ENCODE data around the gene IKZF1. TPM values are rescaled to one million over a fixed set of nuclear protein-coding genes. Genes with fewer than 3 reads are reported as not detected.

IKZF1 gene
- total RNA-seq, 1 experiment from 2014 or later = 0.57 TPM

DNA sequence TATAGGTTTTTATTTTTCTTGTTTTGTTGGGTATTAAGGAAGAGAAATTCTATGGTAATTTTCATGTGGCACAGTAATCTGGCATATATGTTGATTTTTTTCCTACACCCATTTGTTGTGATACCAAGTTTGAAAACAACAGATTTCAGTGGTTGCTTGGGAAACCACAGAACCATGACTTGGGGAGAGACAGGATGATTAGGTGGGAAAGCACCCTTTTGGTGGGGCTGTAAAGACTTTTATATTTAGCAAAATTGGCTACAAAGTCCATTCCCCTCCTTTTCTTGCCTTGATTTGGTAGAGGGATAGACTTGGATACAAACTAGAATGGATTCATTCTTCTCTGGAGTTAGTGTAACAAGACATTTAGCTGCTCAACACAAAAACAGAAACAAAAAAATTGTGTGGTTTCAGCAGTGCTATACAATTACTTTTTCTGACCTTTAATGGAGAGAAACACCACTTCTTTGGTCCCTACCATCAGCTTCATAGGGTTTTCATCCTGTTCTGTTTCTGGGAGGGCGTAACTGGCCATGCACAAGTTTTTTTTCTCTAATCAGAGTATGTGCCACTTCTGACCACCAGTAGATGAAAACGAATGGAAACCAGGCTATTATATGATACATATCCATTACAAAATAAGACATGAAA lies 92.9 kb downstream of the IKZF1 start:
- peaks cover 26% of the 10 kb centered on the region for H3K27me3 ChIP-seq (ENCODE audit: insufficient read depth, low read length)
- no peak overlapping the region for H3K27ac ChIP-seq (ENCODE audit: low read depth, low read length)
- no peak overlapping the region for H2AFZ ChIP-seq (ENCODE audit: low read depth, low read length, poor library complexity, severe bottlenecking)
- POLR2A ChIA-PET = no interaction called here
- no peak overlapping the region for H3K4me2 ChIP-seq (ENCODE audit: low read length)
- DNase-seq (ENCODE audit: low read depth, low spot score) = no peak
- no peaks in the 10 kb centered on the region for H3K36me3 ChIP-seq (ENCODE audit: control insufficient read depth in 1 of 2, insufficient read depth in 2 of 2, low read length in 2 of 2)
- H3K4me3 ChIP-seq (replicated peaks in 1 of 2; ENCODE audit: low read depth in 1 of 2, low read length in 2 of 2) = no peak overlapping the region
- no peaks in the 10 kb centered on the region for H3K9me3 ChIP-seq (ENCODE audit: control insufficient read depth in 1 of 2, insufficient read depth in 1 of 2, low read depth in 1 of 2, low read length in 2 of 2)
- TF ChIP-seq EGR1 (IDR thresholded peaks at IDR 0.05; ENCODE audit: low read depth) (no peak), EZH2phosphoT487 (IDR thresholded peaks at IDR 0.05; ENCODE audit: borderline replicate concordance) (no peak), CEBPB (IDR thresholded peaks at IDR 0.05; ENCODE audit: low read depth) (no peak), YY1 (IDR thresholded peaks at IDR 0.05; ENCODE audit: extremely low read depth, insufficient replicate concordance, low read depth, low read length) (no peak), CBX3 (IDR thresholded peaks at IDR 0.05; ENCODE audit: low read depth) (no peak), FOSL1 (IDR thresholded peaks at IDR 0.05; ENCODE audit: low read depth) (no peak), POLR2AphosphoS5 (IDR thresholded peaks at IDR 0.05; ENCODE audit: low read depth, low read length) (no peak)
- TF ChIP-seq, protein P1, sequence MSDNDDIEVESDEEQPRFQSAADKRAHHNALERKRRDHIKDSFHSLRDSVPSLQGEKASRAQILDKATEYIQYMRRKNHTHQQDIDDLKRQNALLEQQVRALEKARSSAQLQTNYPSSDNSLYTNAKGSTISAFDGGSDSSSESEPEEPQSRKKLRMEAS (IDR thresholded peaks at IDR 0.05) = no peak
- H3K9me2 ChIP-seq (ENCODE audit: insufficient read depth) = no peaks in the 10 kb centered on the region
- no peaks in the 10 kb centered on the region for H3K79me2 ChIP-seq (ENCODE audit: insufficient read depth, low read length)
- no peaks in the 10 kb centered on the region for H4K20me1 ChIP-seq (ENCODE audit: insufficient read depth)
- no peak overlapping the region for H3K9ac ChIP-seq (ENCODE audit: low read length)
- no peak for ATAC-seq
- intact Hi-C loops (cut with micrococcal nuclease) = no loop called here
- H3K4me1 ChIP-seq (ENCODE audit: control insufficient read depth in 1 of 2, insufficient read depth in 2 of 2, low read length in 2 of 2) = no peaks in the 10 kb centered on the region
- CTCF ChIA-PET = no interaction called here
- RAD21 ChIA-PET (ENCODE audit: low non-redundant PET in 1 of 2, low total read pairs in 2 of 2, uncharacterized antibody in 2 of 2, unreplicated experiment in 2 of 2) = no interaction called here
- no TSS peak for BruUV-seq (replicated peaks)

DNA sequence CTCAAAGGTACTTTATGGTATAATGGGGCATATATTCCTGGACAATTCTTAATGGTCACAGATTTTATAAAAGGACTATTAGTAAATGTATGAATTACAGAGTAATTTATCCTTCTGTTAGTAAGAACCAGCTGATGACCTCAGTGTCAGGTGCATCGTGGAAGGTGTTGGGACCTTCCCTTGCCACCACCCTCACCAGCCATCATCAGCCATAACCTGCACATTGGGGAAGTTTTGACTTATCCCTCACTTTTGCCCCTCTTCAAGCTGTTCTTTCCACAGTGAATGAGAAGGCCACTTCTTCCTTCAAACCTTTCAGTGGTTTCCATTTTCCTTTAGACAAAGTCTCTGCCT lies 93.4 kb downstream of the IKZF1 start:
- H4K20me1 ChIP-seq (ENCODE audit: insufficient read depth) = no peaks in the 10 kb centered on the region
- ATAC-seq (no peak), DNase-seq (ENCODE audit: low read depth, low spot score) (no peak)
- POLR2A ChIA-PET = no interaction called here
- H3K4me1 ChIP-seq (ENCODE audit: control insufficient read depth in 1 of 2, insufficient read depth in 2 of 2, low read length in 2 of 2) = no peaks in the 10 kb centered on the region
- H3K27ac ChIP-seq (ENCODE audit: low read depth, low read length) = no peak overlapping the region
- H2AFZ ChIP-seq (ENCODE audit: low read depth, low read length, poor library complexity, severe bottlenecking) = no peak overlapping the region
- CTCF ChIA-PET = no interaction called here
- no peaks in the 10 kb centered on the region for H3K9me2 ChIP-seq (ENCODE audit: insufficient read depth)
- TF ChIP-seq EZH2phosphoT487 (IDR thresholded peaks at IDR 0.05; ENCODE audit: borderline replicate concordance) (no peak), ZNF274 (IDR thresholded peaks at IDR 0.05; ENCODE audit: low read depth, low read length) (no peak)
- RAD21 ChIA-PET (ENCODE audit: low non-redundant PET in 1 of 2, low total read pairs in 2 of 2, uncharacterized antibody in 2 of 2, unreplicated experiment in 2 of 2) = no interaction called here
- H3K4me2 ChIP-seq (ENCODE audit: low read length) = no peak overlapping the region
- no peak overlapping the region for H3K4me3 ChIP-seq (replicated peaks in 1 of 2; ENCODE audit: low read depth in 1 of 2, low read length in 2 of 2)
- intact Hi-C loops (cut with micrococcal nuclease) = no loop called here
- no TSS peak for BruUV-seq (replicated peaks)
- no peaks in the 10 kb centered on the region for H3K9me3 ChIP-seq (ENCODE audit: control insufficient read depth in 1 of 2, insufficient read depth in 1 of 2, low read depth in 1 of 2, low read length in 2 of 2)
- H3K9ac ChIP-seq (ENCODE audit: low read length) = no peak overlapping the region
- no peaks in the 10 kb centered on the region for H3K36me3 ChIP-seq (ENCODE audit: control insufficient read depth in 1 of 2, insufficient read depth in 2 of 2, low read length in 2 of 2)
- peaks cover 31% of the 10 kb centered on the region for H3K27me3 ChIP-seq (ENCODE audit: insufficient read depth, low read length)
- H3K79me2 ChIP-seq (ENCODE audit: insufficient read depth, low read length) = no peaks in the 10 kb centered on the region
